Fibroblast of skin of right quadriceps (primary cell): ENCODE results near the gene EYA4.

Experiments
- DNase-seq: peaks from one replicate; pipeline ENCODE4 v3.0.0-alpha.2; 2013

Gene EYA4, protein sequence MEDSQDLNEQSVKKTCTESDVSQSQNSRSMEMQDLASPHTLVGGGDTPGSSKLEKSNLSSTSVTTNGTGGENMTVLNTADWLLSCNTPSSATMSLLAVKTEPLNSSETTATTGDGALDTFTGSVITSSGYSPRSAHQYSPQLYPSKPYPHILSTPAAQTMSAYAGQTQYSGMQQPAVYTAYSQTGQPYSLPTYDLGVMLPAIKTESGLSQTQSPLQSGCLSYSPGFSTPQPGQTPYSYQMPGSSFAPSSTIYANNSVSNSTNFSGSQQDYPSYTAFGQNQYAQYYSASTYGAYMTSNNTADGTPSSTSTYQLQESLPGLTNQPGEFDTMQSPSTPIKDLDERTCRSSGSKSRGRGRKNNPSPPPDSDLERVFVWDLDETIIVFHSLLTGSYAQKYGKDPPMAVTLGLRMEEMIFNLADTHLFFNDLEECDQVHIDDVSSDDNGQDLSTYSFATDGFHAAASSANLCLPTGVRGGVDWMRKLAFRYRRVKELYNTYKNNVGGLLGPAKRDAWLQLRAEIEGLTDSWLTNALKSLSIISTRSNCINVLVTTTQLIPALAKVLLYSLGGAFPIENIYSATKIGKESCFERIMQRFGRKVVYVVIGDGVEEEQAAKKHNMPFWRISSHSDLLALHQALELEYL

DNA sequence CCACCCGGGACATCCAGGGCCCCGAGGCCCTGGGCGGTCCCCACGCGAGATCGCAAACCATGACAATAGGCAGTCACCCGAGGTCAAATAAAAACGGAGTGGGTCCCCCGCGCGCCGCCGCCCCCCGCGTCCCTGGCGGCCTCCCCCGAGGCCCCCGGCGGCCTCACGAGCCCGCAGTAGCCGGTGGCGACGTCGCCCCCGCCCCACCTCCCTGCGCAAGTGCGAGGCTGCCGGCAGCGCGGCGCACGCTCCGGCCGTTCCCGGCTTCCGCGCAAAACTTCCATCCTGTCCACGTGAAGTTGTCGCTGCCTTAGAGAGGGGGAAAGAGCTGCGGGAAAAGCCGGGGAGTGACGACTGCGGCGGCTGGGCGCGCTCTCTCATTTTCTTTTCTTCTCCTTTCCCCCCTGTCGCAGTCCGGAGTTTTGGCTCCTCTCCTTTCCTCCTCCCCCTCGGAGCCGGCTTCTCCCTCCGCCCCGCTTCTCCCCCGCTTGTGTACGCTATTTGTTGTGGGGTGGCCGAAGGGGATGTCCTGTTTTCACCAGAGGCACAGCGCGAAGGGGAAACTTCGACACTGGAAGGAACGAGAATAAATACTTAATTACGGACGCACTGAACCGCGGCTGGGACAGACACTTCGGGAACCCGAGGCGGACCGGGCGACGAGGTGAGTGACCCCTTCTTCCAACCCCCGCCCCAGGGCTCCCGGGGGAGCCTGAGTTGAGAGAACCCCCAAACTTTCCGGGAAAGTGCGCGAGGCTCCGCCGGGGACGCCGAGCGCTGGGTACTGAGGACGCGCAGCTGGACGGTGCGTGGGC is at the start of gene EYA4:
Gene EYA4 (plus strand): TSS at position 272 of the 815 bp plus-strand sequence. CDS start 33,424 bp downstream, outside the sequence.
- peak; percentile 6 for DNase-seq

DNA sequence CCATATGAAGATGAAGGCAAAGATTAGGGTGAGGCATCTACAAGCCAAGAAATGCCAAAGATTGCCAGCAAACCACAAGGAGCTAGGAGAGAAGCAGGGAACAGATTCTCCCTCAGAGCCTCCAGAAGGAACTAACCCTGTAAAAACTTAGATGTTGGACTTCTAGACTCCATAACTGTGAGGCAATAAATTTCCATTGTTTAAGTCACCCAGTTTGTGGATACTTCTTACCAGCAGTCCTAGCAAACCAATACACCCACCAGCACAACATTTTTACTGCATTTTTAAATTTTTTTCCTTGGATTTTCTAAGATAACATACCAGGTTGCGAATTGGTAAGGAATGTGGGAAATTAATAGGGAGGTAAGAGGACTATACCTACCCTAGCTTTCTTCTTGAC is 47.8 kb upstream of the EYA4 start:
- no peak for DNase-seq

DNA sequence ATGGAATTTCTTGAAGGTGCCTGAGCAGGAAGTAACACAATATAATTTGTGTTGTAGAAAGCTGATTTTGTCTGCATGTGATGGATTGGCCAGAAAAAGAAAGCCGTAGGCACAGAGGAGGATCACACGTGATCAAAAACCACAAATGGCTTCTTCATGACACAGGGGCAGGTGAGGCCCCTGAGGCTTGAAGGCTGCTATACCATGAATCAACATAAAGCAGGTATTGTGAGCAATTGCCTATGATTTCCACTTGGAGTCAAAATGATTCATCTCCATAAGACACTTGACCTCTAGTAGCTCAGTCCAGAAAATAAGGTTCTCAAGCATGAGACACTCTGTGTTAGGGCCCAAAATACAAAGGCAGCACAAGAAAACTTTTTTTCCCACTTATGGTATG is 42.4 kb upstream of the EYA4 start:
- no peak for DNase-seq

DNA sequence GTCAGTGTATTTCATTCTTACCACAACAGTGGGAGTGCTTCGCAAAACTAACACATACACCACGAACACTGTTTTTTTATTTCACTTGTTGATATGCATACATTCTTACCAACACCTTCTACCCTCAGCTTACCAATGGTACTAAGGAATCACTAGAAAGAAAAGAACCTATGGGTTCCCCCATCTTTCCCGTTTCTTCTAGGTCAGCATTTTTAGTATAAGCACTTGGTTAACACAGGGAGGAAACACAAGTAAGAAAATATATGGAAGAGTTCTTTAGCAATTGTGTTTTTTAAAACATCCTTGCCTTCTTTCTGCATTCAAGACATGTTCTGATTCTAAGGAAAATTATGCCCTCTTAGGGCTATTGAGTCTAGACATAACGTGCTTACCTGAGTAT is 39.9 kb upstream of the EYA4 start:
- no peak for DNase-seq

DNA sequence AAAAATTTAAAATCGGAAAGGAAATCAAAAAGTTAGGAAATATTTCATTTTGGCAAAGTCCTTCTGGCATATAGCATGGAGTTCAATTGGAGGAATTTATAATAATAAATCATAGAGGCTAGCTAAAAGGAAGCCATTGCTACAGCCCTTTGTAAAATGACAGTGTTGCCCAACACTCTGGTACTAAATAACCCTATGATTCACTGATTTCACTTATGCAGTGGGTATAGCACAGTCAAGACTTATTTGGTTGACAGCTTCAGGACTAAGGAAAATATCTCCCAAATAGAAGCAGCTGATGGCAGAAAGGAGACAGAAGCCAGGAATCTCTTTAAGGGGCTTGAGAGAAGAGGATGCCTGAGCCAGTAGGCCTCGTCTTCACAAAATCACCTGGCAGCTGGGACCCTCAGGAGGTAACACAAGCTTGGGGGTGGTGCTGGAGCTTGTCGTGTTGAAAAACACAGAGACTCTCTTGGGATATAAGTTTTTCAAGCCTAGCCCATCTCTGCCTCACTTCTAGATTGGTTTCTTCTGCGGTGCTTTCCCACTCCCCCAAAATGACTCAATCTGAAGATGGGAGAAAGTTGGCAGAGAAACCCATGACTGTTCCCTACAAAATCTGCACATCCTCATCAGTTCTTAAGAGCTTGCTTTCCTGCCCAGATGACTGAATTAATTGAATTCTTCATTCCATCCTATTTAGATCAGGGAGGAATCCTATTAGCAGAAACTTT is 38.4 kb upstream of the EYA4 start:
- DNase-seq, result peak; percentile 48

DNA sequence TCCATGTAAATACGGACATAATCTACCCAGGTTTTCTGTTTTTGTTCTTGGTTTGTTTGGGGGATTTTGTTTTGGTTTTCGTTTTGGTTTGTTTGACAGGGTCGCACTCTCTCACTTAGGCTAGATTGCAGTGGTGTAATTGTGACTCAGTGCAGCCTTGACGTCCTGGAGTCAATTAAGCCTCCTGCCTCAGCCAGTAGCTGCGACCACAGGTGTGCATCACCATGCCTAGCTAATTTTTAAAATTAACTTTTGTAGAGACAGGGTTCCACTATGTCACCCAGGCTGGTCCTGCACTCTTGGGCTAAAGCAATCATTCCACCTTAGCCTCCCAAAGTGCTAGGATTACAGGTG is 37.8 kb upstream of the EYA4 start:
- DNase-seq, result no peak

DNA sequence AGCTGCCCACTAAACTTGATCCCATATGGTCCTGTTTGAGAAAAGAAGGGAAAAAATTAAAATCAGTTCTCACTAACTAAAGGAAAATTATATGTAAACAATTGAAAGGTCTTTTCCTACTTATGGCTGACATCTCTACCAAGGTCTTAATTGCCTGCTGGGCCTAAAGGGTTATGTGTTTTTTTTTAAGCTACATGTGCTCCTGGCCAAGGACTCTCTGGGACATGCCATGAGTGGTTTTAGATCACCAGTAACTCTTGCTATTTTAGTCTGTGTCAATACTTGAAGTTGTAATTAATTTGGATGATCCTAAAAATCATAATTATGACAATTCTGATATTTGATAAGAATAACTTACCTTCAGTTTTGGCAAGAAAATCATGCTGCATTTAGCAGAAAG is 35.9 kb upstream of the EYA4 start:
- DNase-seq, result no peak

DNA sequence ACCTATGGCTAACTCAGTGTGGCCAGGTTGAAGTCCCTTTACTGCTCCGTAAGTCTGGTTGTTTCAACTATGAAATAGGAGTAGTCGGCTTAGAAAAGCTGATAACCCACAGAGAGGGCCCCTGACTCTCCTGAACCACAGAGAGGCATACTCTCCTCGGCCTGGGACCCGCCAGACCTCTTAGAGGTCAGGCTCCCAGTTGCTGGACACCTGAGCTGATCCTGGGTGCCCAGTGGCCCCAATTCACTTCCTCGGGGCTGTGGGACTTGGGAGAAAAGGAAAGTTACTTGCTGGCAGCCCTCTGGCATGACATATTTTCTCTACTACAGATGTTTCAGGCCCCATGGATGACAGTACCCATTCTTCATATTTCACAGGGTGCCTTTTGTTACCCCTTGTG is 34.2 kb upstream of the EYA4 start:
- no peak for DNase-seq

DNA sequence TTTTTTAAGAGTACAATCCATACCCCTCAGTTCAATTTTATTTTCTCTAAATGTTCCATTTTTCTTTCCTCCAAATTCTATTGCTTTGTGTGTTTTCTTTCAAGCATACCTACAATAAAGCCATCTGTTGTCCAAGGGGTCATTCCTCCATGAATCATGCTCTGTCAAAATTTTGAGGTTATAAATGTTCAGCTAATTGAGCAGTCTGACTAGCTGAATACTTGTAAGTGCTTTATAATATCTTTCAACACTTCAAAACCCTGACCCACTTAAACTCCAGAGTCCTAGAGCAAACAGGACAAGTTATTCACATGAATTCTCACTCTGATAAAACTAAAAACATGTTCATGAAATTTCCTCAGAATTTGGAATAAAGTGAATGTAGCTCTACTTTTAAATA is 33.4 kb upstream of the EYA4 start:
- no peak for DNase-seq

DNA sequence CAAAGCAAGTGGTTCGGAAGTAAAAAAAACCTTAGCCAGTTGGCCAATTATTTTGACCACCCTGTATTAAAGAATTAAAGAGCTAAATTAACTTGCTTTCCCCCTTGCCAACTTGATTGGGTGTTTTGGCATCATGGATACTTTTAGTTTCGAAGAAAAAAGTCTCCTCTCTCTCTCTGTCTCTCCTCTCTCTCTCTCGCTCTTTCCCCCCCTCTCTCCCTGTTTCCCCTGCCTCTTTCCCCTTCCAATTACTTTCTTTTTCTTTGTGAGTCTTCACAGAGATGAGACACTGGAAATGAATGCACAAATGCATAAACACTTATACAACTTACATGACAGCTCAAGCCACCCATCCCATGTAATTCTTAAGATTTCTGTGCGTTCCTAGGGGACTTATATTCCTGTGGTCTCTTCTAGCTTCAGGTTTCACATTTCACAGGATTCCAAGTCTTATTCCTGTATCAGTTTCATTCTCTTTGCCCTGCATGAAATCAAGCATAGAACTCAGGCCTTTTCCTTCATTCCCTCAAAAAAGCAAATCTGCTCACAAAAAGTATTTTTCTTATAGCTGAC is 32.9 kb upstream of the EYA4 start:
- DNase-seq, result peak; percentile 43

DNA sequence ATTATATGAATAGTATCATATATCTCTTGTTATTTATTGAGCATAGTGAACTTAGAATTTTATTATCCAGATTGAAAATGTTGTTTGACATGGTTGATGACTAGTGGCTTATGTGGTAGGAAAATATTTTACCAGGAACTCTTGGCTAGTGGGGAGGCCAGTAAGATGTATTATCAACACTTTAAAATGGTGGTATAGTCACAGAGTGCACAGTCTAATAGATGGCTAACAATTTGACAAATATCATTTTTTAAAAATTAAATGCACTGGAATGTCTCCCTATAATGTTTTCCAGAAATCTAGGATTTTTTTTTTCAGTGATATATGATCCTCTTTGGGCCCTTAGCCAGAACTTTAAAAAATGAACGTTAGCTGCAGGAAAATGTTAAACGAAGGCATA is 26.9 kb upstream of the EYA4 start:
- no peak for DNase-seq

DNA sequence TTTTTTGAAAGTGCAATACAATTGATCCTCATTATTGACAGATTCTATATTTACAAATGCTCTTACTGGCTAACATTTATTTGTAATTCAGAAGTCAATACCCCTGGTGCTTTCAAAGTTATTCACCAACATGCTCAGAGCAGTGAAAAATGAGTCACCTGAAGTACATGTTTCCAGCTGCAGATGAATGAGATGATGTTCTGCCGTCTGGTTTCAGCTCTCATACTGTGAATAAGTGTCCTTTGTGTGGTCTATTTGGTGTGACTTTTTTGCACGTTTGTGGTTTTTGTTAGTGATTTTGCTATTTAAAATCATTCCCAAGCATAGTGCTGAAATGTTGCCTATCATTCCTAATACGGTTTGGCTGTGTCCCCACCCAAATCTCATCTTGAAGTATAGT is 22.3 kb upstream of the EYA4 start:
- no peak for DNase-seq

DNA sequence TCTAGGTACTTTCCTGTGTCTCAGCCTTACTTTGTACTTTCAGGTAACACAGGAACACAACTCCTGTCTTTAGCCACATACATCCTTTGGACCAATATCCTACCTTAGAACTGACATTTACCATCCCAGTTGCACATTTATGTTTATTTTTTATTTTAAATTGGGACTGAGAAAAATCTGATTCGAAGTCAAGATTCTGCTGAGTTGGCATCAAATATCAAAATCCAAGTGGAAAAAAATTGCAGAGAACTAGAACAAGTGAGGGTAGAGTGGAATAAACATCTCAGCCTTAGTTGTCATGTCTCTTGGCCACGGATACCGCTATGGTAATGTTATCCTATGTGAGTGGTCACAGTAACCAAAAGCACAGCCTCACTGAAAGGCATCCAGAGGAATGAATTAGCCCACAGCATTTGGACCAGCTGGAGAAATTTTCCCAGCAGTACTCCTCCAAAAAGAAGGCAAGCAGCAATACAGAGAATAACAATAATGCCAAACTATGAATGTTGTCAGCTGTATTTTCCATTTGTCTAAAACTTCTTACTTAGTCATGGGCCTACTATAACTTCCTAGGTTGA is 17.6 kb upstream of the EYA4 start:
- no peak for DNase-seq

DNA sequence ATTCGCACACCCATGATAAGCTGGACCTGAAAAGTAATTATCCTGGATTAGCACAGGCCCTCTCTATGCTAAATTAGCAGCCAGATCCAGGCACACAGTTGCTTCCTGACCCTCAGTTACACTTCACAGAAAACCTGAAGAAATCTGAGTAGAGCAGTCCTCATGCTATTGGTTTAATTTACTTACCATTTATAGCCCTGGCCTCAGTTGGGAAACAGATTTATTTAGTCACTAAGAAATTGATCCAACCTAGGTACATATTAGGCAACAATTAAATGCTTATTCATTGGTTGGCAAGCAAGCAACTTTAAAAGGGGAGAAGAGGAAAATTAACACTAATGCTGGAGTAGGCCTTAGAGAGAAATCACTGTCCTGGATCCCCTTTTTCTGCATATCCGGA is 15.6 kb upstream of the EYA4 start:
- DNase-seq, result no peak

DNA sequence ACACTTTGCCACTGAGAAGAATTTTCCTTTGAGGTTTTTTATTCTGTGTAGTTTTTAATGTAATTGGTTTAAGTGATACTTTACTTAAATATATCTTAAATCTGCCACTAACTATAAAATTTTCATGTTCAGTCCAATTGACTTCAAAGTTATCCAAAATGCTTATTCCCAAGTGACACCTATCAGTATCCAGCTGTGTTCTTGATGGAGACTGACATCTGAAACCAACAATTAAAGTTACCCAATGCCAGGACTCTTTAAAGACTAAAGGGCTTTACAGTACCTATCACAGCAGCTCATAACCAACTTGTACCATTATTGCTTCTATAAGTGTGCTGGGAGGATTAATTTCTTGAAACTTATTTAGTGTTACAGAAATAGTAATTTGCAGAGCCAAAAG is 13.8 kb upstream of the EYA4 start:
- DNase-seq, result no peak

DNA sequence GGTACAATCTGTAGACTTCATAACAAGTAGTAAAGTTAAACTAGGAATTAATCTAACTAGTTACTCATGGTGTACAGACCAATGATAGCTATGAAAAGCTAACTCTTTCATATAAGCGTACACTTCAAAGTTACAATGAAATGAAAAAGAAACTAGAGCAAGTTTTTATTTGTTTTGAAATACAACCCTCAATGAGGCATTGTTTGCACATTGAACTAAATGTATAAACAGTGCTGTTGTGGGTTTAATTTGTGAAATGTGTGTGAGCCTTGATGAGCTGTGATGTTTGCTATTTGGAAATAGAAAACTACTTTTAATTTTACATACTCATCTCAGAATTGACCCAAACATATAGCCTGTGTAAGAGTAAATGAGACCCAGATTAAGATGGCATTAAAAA is 11.1 kb upstream of the EYA4 start:
- no peak for DNase-seq

DNA sequence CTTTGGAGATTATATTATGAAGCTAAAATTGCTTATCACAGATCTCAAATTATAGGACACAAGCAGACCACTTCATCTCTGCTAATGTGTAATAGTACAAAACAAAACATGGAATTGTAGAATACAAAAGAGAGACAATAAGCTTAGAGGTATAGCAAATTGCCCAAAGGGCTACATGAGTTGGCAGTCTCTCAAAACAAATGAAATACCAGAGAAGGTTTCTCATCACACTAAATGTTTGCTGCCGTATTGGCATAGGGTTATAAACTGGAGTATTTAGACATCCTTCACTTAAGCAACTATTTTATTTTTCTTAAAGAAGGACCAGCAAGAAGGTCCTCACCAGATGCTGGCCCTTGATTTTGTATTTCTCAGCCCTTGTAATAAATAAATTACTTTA is 5.9 kb upstream of the EYA4 start:
- no peak for DNase-seq

DNA sequence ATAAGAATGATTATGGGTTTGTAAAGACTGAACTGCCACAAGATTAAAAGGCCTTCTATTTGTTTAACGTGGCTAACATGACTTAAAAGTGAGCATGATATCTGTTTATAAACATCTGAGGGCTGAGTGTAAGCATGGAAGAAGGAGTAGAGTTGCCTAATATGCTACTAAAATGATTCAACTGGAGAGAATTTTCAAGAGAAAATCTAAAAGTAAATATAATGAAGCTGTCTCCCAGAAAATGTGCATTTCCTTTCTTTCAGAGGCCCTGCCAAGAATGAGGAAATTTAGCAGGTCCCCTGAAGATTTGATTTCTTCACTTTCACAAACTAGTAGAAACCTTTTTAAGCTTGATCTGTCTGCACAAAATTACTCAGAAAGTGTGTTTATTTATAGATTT is 4.2 kb upstream of the EYA4 start:
- peak; percentile 64 for DNase-seq

DNA sequence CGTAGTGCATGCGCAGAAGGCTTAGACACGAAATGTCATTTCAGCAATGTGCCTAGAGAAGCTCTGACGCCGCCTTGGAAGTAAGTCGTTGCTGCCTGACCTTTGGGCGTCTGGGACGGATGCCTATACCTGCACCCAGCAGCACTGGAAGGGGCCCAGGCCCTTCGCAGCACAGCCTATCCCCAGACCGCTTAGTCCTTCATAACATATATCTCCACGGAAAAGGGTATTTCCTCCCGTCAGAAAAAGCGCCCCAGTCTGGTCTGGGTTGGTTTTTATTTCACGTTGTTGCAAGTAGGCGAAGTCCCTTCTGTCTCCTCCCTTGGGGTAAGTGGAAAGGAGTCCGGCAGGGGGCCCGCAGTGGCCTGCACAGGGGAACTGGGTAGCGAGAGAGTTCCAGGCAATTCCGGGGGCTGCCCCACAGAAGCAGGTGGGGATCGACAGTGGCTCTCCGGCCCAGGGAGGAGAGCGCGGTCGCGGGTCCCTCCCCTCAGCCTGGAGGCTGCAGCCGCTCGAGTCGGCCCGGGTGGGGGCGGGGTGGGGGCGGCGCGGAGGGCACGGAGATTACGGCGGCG is 559 bp upstream of the EYA4 start:
- DNase-seq, result no peak

DNA sequence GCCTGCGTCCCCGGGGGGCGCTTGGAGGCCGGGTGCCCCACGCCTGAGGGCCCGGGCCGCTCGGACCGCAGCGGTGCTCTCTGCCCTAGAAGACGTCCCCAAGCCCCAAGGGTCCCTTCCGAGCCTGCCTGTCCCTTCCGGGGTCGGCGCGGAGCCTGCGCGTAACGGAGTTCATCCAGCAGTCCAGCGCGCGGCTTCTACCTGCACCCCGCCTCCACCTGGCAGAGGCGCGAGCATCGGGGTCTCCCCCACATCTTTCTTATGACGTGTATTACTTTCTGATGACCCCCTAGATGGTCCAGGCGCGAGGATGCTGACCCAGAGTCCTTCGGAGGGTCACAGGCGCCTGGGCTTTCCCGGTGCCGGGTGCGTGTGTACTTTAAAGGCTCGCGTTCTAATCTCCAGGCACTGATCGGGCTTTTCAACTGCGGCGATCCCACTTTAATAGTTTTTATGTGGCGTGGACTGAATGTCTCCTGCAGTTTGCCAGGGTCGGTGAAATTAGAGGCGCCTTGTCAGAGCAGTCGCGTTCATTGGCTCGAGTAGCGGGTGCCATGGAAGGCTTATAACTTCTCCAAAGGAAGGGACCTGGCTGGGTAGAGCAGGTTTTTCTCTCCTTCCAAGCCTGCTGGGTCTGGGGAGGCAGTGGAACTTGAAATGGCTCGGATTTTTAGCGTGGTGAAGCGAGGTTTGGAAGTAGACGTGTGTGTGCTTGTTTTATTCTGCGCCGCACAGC is 912 bp downstream of the EYA4 start:
- DNase-seq, result peak; percentile 10
